ENCODE results near the gene MON1A. TPM values are rescaled to one million over a fixed set of nuclear protein-coding genes. Genes with fewer than 3 reads are reported as not detected.

MON1A gene
- total and polyA plus RNA-seq, 10 of the 15 experiments (the other 5 are each of a cell fraction or from before 2014, with no cell fraction given) = 1.3 to 10.5 (median 7.7) TPM

DNA sequence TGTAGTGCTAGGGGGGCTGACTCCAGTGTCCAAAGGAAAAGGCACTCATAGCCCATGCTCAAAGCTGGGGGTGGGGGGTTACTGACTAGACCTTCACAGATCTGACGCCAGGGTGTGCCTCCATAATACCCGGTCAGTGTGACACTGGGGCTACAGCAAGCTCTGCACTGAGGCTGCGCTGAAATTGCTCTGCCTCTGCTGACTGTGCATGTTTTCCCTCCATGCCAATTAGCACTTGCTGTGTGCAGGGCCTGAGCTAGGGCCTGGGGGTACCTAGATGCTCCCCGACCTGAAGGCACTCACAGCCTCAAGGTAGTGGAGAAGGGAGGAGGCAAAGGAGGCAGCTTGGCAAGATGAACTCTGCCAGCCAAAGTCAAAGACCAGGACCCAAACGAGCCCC, 65.1 kb downstream of the MON1A start (continued):
- TF ChIP-seq, protein P1, sequence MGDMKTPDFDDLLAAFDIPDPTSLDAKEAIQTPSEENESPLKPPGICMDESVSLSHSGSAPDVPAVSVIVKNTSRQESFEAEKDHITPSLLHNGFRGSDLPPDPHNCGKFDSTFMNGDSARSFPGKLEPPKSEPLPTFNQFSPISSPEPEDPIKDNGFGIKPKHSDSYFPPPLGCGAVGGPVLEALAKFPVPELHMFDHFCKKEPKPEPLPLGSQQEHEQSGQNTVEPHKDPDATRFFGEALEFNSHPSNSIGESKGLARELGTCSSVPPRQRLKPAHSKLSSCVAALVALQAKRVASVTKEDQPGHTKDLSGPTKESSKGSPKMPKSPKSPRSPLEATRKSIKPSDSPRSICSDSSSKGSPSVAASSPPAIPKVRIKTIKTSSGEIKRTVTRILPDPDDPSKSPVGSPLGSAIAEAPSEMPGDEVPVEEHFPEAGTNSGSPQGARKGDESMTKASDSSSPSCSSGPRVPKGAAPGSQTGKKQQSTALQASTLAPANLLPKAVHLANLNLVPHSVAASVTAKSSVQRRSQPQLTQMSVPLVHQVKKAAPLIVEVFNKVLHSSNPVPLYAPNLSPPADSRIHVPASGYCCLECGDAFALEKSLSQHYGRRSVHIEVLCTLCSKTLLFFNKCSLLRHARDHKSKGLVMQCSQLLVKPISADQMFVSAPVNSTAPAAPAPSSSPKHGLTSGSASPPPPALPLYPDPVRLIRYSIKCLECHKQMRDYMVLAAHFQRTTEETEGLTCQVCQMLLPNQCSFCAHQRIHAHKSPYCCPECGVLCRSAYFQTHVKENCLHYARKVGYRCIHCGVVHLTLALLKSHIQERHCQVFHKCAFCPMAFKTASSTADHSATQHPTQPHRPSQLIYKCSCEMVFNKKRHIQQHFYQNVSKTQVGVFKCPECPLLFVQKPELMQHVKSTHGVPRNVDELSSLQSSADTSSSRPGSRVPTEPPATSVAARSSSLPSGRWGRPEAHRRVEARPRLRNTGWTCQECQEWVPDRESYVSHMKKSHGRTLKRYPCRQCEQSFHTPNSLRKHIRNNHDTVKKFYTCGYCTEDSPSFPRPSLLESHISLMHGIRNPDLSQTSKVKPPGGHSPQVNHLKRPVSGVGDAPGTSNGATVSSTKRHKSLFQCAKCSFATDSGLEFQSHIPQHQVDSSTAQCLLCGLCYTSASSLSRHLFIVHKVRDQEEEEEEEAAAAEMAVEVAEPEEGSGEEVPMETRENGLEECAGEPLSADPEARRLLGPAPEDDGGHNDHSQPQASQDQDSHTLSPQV (IDR thresholded peaks at IDR 0.05) = no peak
- no peak for TF ChIP-seq SIX5 (IDR thresholded peaks at IDR 0.05; ENCODE audit: low read depth, low read length, severe bottlenecking)
- TF ChIP-seq RELA (IDR thresholded peaks at IDR 0.05; ENCODE audit: borderline replicate concordance, partially characterized antibody) = no peak
- no peak for TF ChIP-seq ETV6 (conservative IDR thresholded peaks at IDR 0.05 in 1 of 2, IDR thresholded peaks at IDR 0.05 in 1 of 2; ENCODE audit: borderline replicate concordance in 1 of 2, low read depth in 1 of 2)
- TF ChIP-seq NR2F1 (conservative IDR thresholded peaks at IDR 0.05) = no peak
- no peak for TF ChIP-seq NR2C1 (IDR thresholded peaks at IDR 0.05)
- no peak for TF ChIP-seq MEF2A (IDR thresholded peaks at IDR 0.05; ENCODE audit: insufficient read depth, low read depth, low read length)
- TF ChIP-seq BRCA1 (IDR thresholded peaks at IDR 0.05; ENCODE audit: low read depth, low read length) = no peak
- TF ChIP-seq, protein P2, sequence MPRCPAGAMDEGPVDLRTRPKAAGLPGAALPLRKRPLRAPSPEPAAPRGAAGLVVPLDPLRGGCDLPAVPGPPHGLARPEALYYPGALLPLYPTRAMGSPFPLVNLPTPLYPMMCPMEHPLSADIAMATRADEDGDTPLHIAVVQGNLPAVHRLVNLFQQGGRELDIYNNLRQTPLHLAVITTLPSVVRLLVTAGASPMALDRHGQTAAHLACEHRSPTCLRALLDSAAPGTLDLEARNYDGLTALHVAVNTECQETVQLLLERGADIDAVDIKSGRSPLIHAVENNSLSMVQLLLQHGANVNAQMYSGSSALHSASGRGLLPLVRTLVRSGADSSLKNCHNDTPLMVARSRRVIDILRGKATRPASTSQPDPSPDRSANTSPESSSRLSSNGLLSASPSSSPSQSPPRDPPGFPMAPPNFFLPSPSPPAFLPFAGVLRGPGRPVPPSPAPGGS (IDR thresholded peaks at IDR 0.05; ENCODE audit: borderline replicate concordance, insufficient read depth, low read depth, low read length, poor library complexity, severe bottlenecking) = no peak
- TF ChIP-seq ATF7 (IDR thresholded peaks at IDR 0.05; ENCODE audit: low read depth) = no peak
- TF ChIP-seq RCOR1 (conservative IDR thresholded peaks at IDR 0.05; ENCODE audit: low read depth, low read length) = no peak
- TF ChIP-seq, protein P3, sequence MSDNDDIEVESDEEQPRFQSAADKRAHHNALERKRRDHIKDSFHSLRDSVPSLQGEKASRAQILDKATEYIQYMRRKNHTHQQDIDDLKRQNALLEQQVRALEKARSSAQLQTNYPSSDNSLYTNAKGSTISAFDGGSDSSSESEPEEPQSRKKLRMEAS (IDR thresholded peaks at IDR 0.05; ENCODE audit: low read depth, low read length) = no peak
